GM10266 (cell line): ENCODE results near the gene LRP1B.

Experiments used
- DNase-seq: peaks from one replicate; pipeline ENCODE4 v3.0.0; 2012; ENCODE audit errors: extremely low spot score
- CTCF ChIP-seq: IDR thresholded peaks from 2 replicates; pipeline ENCODE4 v1.5.1; 2012; ENCODE audit warnings: mild to moderate bottlenecking, low read depth; ENCODE audit not compliant: control insufficient read depth, insufficient read depth; ENCODE audit errors: missing control alignments

LRP1B gene

DNA sequence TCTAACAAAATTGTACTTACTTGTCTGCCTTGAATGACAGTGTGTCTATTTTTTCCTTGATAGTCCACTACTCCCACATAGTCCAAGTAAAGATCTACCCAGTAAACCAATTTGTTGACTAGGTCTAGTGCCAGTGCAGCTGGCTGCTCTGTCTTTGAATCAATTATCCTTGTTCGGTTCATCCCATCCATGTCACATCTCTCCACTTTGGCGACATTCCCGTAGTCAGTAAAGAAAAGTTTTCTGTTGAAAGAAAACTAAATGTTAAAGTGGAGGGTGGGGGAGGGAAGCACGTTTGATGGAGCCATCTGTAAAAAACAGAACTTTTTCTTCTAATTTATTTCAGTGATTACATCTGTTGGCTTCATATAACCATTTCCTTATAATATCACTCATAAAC, 1068.8 kb downstream of the LRP1B start:
- TF ChIP-seq CTCF: no peak
- no peak for DNase-seq

DNA sequence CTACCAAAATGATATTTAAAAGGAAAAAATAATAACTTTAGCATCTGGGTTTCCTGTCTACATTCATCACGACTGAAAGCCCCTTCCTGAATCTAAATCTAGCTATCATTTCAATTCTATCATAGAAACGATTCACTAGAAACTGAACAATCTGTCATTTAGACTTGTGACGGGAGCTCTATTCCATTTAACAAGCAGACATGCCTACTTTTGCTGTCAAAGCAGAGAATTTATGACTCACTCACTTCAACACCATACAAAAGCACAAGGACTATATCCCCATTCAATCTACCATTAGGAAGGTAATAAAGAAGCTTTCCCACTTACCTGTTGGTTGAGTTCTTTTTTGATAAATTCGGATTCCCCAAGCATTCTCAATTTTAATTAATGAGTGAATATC, 1072.3 kb downstream of the LRP1B start:
- DNase-seq: no peak
- no peak for TF ChIP-seq CTCF

GRCh38 chr2:141055531-141055930, 1075.3 kb downstream of the LRP1B start:
- TF ChIP-seq CTCF: no peak
- DNase-seq: no peak

- no peak for TF ChIP-seq CTCF
Measured at GRCh38 chr2:141048951-141049350, 1081.9 kb downstream of the LRP1B start.

DNA sequence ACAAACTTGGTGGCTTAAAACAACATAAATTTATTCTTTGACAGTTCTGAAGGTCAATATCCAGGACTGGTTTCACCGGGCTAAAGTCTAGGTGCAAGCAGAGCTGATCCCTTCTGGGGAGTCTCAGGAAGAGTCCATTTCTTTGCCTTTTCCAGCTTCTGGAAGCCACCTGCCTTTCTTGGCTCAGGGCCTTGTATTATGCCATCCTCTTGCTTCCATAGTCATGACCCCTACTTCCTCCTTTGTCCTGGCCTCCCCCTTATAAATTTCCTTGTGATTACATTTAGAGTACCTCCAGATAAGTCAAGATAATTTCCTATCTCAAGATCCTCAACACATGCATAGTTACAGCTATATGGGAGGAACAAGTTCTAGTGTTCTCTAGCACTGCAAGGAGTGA, 1089.5 kb downstream of the LRP1B start:
- no peak for TF ChIP-seq CTCF
- DNase-seq: no peak

More at GRCh38 chr2:141048951-141049350, 1081.9 kb downstream of the LRP1B start:
- DNase-seq: no peak

- TF ChIP-seq CTCF: no peak
Measured at GRCh38 chr2:141038341-141038740, 1092.5 kb downstream of the LRP1B start.

GRCh38 chr2:141037361-141037760, 1093.5 kb downstream of the LRP1B start:
- no peak for TF ChIP-seq CTCF
- DNase-seq: no peak

More at GRCh38 chr2:141038341-141038740, 1092.5 kb downstream of the LRP1B start:
- no peak for DNase-seq
